ENCODE measurements around the gene RAB7B.
A peak's percentile ranks its signal among the peaks of the same experiment; 100 is the strongest.

RAB7B gene

GRCh38 chr1:205945069-205945468, 58.1 kb downstream of the RAB7B start:
- DNase-seq = no peak

- DNase-seq = no peak
Measured at GRCh38 chr1:205944525-205944924, 58.7 kb downstream of the RAB7B start.

GRCh38 chr1:205943245-205943644, 60.0 kb downstream of the RAB7B start, which contains the start of gene SLC26A9:
Gene SLC26A9, minus strand, starts transcription at chr1:205943456. Its CDS starts 7,636 bp downstream, at chr1:205935820.
- DNase-seq = no peak

GRCh38 chr1:205942631-205943159, 60.5 kb downstream of the RAB7B start:
- no peak for DNase-seq

- DNase-seq = no peak
Measured at GRCh38 chr1:205940710-205941109, 62.5 kb downstream of the RAB7B start.

- no peak for DNase-seq
Measured at GRCh38 chr1:205939690-205940330, 63.4 kb downstream of the RAB7B start.

- DNase-seq = no peak
Measured at GRCh38 chr1:205938682-205939081, 64.5 kb downstream of the RAB7B start.

- DNase-seq = no peak
Measured at GRCh38 chr1:205936846-205937586, 66.2 kb downstream of the RAB7B start.

- no peak for DNase-seq
Measured at GRCh38 chr1:205936311-205936710, 66.9 kb downstream of the RAB7B start.

GRCh38 chr1:205935869-205936268, 67.3 kb downstream of the RAB7B start:
- no peak for DNase-seq

GRCh38 chr1:205934788-205935187, 68.4 kb downstream of the RAB7B start:
- no peak for DNase-seq

- peak; percentile 82 for DNase-seq
Measured at GRCh38 chr1:205933671-205934618, 69.2 kb downstream of the RAB7B start.

- DNase-seq = no peak
Measured at GRCh38 chr1:205932776-205933175, 70.4 kb downstream of the RAB7B start.

GRCh38 chr1:205930799-205931281, 72.4 kb downstream of the RAB7B start:
- peak; percentile 20 for DNase-seq

- DNase-seq = no peak
Measured at GRCh38 chr1:205930195-205930577, 73.0 kb downstream of the RAB7B start.

- no peak for DNase-seq
Measured at GRCh38 chr1:205929496-205930194, 73.5 kb downstream of the RAB7B start.

GRCh38 chr1:205928317-205928716, 74.9 kb downstream of the RAB7B start:
- peak; percentile 91 for DNase-seq

- no peak for DNase-seq
Measured at GRCh38 chr1:205927676-205928075, 75.5 kb downstream of the RAB7B start.

- DNase-seq = no peak
Measured at GRCh38 chr1:205927247-205927646, 75.9 kb downstream of the RAB7B start.

All from midbrain (tissue), 1 donor.